ENCODE results near the gene MTMR1. TPM values are rescaled to one million over a fixed set of nuclear protein-coding genes. Genes with fewer than 3 reads are reported as not detected.

MTMR1 gene
- total and polyA plus RNA-seq, 9 of the 15 experiments (the other 6 are each of a cell fraction or from before 2014, with no cell fraction given): 0.96 to 35.4 (median 22.4) TPM

DNA sequence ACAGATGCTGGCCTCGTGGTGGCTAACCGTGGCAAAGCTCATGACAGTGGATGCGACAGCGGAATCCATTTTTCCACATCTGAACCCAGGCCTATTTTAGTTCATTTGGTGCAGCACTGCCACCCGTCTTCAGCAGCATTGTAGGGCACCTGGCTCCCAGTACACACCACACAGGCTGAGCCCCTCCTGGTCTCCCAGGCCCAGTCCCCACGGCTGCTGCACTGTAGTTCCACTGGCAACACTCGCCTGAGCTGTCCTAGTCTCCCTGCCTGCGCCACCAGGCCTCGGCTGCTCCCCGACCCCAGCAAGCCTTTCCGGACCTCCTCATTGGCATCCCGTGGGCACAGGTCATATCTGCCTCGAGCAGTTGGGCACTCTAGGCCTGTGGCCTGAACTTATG is 76.2 kb downstream of the MTMR1 start:
- DNase-seq (ENCODE audit: extremely low read depth in 1 of 4, low spot score in 3 of 4) (no peak), FAIRE-seq (no peak), ATAC-seq (no peak)
- TF ChIP-seq HNRNPL (IDR thresholded peaks at IDR 0.05; ENCODE audit: low read depth, low read length) (no peak), FOXJ2 (tag; IDR thresholded peaks at IDR 0.05) (no peak), DACH1 (IDR thresholded peaks at IDR 0.05; ENCODE audit: partially characterized antibody) (no peak), NFYB (IDR thresholded peaks at IDR 0.05; ENCODE audit: extremely low read depth, insufficient read length) (no peak), DDX20 (tag; IDR thresholded peaks at IDR 0.05; ENCODE audit: low read depth) (no peak), RAD51 (IDR thresholded peaks at IDR 0.05; ENCODE audit: borderline replicate concordance, low read depth) (no peak), BACH1 (tag; IDR thresholded peaks at IDR 0.05) (no peak), ZNF766 (CRISPR knock-in tag; conservative IDR thresholded peaks at IDR 0.05) (no peak), U2AF1 (optimal IDR thresholded peaks at IDR 0.05; ENCODE audit: low read depth, low read length) (no peak), NONO (IDR thresholded peaks at IDR 0.05; ENCODE audit: low read depth in 2 of 2, low read length in 1 of 2) (no peak), TAF1 (IDR thresholded peaks at IDR 0.05; ENCODE audit: control insufficient read depth, extremely low read depth, insufficient read depth, low read length, severe bottlenecking) (no peak), ZNF274 (IDR thresholded peaks at IDR 0.05; ENCODE audit: borderline replicate concordance, low read depth, low read length) (no peak), ZNF431 (CRISPR knock-in tag; IDR thresholded peaks at IDR 0.05) (no peak)
- H3K9me1 ChIP-seq (ENCODE audit: control insufficient read depth, insufficient read depth, low read length): no peaks in the 10 kb centered on the region
- in situ Hi-C loops (cut with MboI) (loop anchor here (25.0 kb wide), 1 partner anchor 918 kb away; the partner anchor contains the start of gene PRRG3), intact Hi-C loops (cut with micrococcal nuclease) (no loop called here)
- H3K27ac ChIP-seq (ENCODE audit: extremely low read depth, low read depth, low read length): no peak overlapping the region
- no peak overlapping the region for H2AFZ ChIP-seq (ENCODE audit: low read depth, low read length)
- H3K4me2 ChIP-seq (ENCODE audit: insufficient read depth, low read length): no peak overlapping the region
- no peaks in the 10 kb centered on the region for H3K27me3 ChIP-seq (ENCODE audit: control insufficient read depth in 2 of 2, insufficient read depth in 2 of 2, low read length in 2 of 2)
- no TSS peak for BruUV-seq (replicated peaks)
- no peaks in the 10 kb centered on the region; the same call in 2 of the 3 replicates for H3K36me3 ChIP-seq (ENCODE audit: control insufficient read depth, insufficient read depth, low read length)
- WGBS (ENCODE audit: insufficient coverage, low coverage, missing lambda C conversion rate): 88% methylated on average over 4 of the region's 13 CpGs
- no peaks in the 10 kb centered on the region for H3K79me2 ChIP-seq (ENCODE audit: control insufficient read depth, insufficient read depth, low read length)
- no peaks in the 10 kb centered on the region for H4K20me1 ChIP-seq (replicated peaks; ENCODE audit: control insufficient read depth, insufficient read depth, low read length)
- ChIA-PET POLR2A (no interaction called here), CTCF (ENCODE audit: low intra/inter-chr PET ratio) (no interaction called here)
- H3K4me3 ChIP-seq: no peak overlapping the region
- H3K4me1 ChIP-seq (replicated peaks in 1 of 2; ENCODE audit: control insufficient read depth in 2 of 2, insufficient read depth in 2 of 2, low read length in 2 of 2): peaks cover 16 to 22% of the 10 kb centered on the region in 2 experiments; a peak in 4 of 5 replicates
- H3K9me3 ChIP-seq (replicated peaks; ENCODE audit: control insufficient read depth, insufficient read depth, low read depth, low read length): no peaks in the 10 kb centered on the region
- H3K9ac ChIP-seq (ENCODE audit: insufficient read depth in 1 of 2, low read depth in 2 of 2, low read length in 2 of 2): no peak overlapping the region
